H1 (cell line): ENCODE results near the gene CAMTA1. TPM values are rescaled to one million over a fixed set of nuclear protein-coding genes. Genes with fewer than 3 reads are reported as not detected.

Source experiments
- CTCF ChIA-PET: fragments of 300-600 bp; sonication (Branson Sonifier 250); formaldehyde crosslinking; loops from one replicate; lab custom pipeline; 2021; ENCODE audit not compliant: partially characterized antibody; lab: Charles Lee
- POLR2A ChIA-PET: fragments of 300-600 bp; sonication (Branson Sonifier 250); formaldehyde crosslinking; loops from one replicate; lab custom pipeline; 2021; ENCODE audit warnings: inconsistent platforms; ENCODE audit not compliant: partially characterized antibody; lab: Charles Lee
- DNase-seq, 2 experiments: peaks; one replicate each; pipeline versions ENCODE4 v3.0.0 to v3.0.0-alpha.2; 2010 to 2022; ENCODE audit warnings: low spot score in 2 of 2, low read depth in 1 of 2, mixed read lengths in 1 of 2
- FAIRE-seq: peaks from 2 replicates; lab custom pipeline; 2011; peaks lifted over from hg19 to GRCh38; lab: Jason Lieb, UNC
- H2AFZ ChIP-seq: 2 replicates; pipeline ENCODE4 v1.8.1; 2012; ENCODE audit warnings: low read length, inconsistent platforms
- H2AK5ac ChIP-seq: 2 replicates; pipeline ENCODE4 v1.6.1; 2013; ENCODE audit warnings: low read depth, low read length
- H2BK120ac ChIP-seq: replicated peaks from 2 replicates; pipeline ENCODE3; 2013; ENCODE audit warnings: low read depth, low read length, inconsistent platforms
- H2BK12ac ChIP-seq: 2 replicates; pipeline ENCODE4 v1.6.1; 2013; ENCODE audit warnings: low read depth, low read length
- H2BK15ac ChIP-seq: 2 replicates; pipeline ENCODE4 v1.6.1; 2013; ENCODE audit warnings: low read length
- H2BK20ac ChIP-seq: 2 replicates; pipeline ENCODE4 v1.6.1; 2013; ENCODE audit warnings: low read length
- H2BK5ac ChIP-seq: 2 replicates; pipeline ENCODE4 v1.6.1; 2013; ENCODE audit warnings: low read depth, low read length
- H3K14ac ChIP-seq: 2 replicates; pipeline ENCODE4 v1.6.1; 2013; ENCODE audit warnings: inconsistent platforms; ENCODE audit not compliant: insufficient read length
- H3K18ac ChIP-seq: 2 replicates; pipeline ENCODE4 v1.6.1; 2013; ENCODE audit warnings: low read length; ENCODE audit errors: extremely low read depth
- H3K23ac ChIP-seq: 2 replicates; pipeline ENCODE4 v1.6.1; 2013; ENCODE audit warnings: inconsistent platforms; ENCODE audit not compliant: insufficient read length
- H3K23me2 ChIP-seq: 2 replicates; pipeline ENCODE4 v1.6.1; 2013; ENCODE audit warnings: low read depth, low read length
- H3K27ac ChIP-seq: 2 replicates; pipeline ENCODE4 v1.6.1; 2011; ENCODE audit warnings: low read depth, low read length, inconsistent platforms
- H3K27me3 ChIP-seq, 4 experiments: replicated peaks in 1 of 4; 1 replicate in 1 of 4; 2 replicates in 3 of 4; pipeline versions ENCODE4 v1.6.1 to v1.8.1; 2011 to 2013; ENCODE audit warnings: low read length in 3 of 4, mild to moderate bottlenecking in 3 of 4, inconsistent platforms in 2 of 4, mixed read lengths in 2 of 4, moderate library complexity in 1 of 4; ENCODE audit not compliant: control insufficient read depth in 3 of 4, insufficient read depth in 3 of 4; ENCODE audit errors: extremely low read depth in 1 of 4
- H3K36me3 ChIP-seq, 4 experiments: 2 replicates each; pipeline versions ENCODE4 v1.6.1 to v1.8.1; 2011 to 2013; ENCODE audit warnings: mild to moderate bottlenecking in 4 of 4, low read length in 3 of 4, moderate library complexity in 2 of 4, control low read depth in 1 of 4, inconsistent platforms in 1 of 4; ENCODE audit not compliant: insufficient read depth in 4 of 4, control insufficient read depth in 2 of 4
- H3K4ac ChIP-seq: replicated peaks from 2 replicates; pipeline ENCODE3; 2013; ENCODE audit warnings: low read length, low read depth, mixed read lengths, inconsistent platforms; ENCODE audit not compliant: insufficient read length
- H3K4me1 ChIP-seq, 4 experiments: replicated peaks in 1 of 4; 1 replicate in 1 of 4; 2 replicates in 3 of 4; pipeline versions ENCODE4 v1.6.1 to v1.8.1; 2011 to 2013; ENCODE audit warnings: low read length in 3 of 4, inconsistent platforms in 2 of 4, mixed read lengths in 1 of 4; ENCODE audit not compliant: insufficient read depth in 4 of 4, control insufficient read depth in 3 of 4
- H3K4me2 ChIP-seq, 2 experiments: 2 replicates each; pipeline versions ENCODE4 v1.6.1 to v1.8.1; 2011 to 2013; ENCODE audit warnings: low read depth in 2 of 2, low read length in 2 of 2, control low read depth in 1 of 2, inconsistent platforms in 1 of 2, mild to moderate bottlenecking in 1 of 2; ENCODE audit not compliant: insufficient read depth in 1 of 2
- H3K4me3 ChIP-seq, 4 experiments: fragments of 200-600, 300-600 bp in 1 of 4; sonication (generic), shearing (Covaris generic), sonication (Bioruptor Twin) in 1 of 4; 2 replicates each; pipeline versions ENCODE4 v1.5.1 to v1.8.1; 2011 to 2016; ENCODE audit warnings: low read length in 4 of 4, low read depth in 3 of 4, control low read depth in 2 of 4, inconsistent platforms in 2 of 4, mild to moderate bottlenecking in 2 of 4, mixed read lengths in 1 of 4, moderate library complexity in 1 of 4; ENCODE audit not compliant: insufficient read depth in 2 of 4; ENCODE audit errors: extremely low read depth in 1 of 4
- H3K56ac ChIP-seq: replicated peaks from 2 replicates; pipeline ENCODE3; 2013; ENCODE audit warnings: low read depth, mild to moderate bottlenecking, mixed read lengths, low read length, inconsistent platforms; ENCODE audit not compliant: insufficient read length
- H3K79me1 ChIP-seq: 2 replicates; pipeline ENCODE4 v1.6.1; 2013; ENCODE audit warnings: low read depth, low read length, control low read depth
- H3K79me2 ChIP-seq, 2 experiments: 2 replicates each; pipeline versions ENCODE4 v1.6.1 to v1.8.1; 2012 to 2013; ENCODE audit warnings: low read length in 2 of 2, mild to moderate bottlenecking in 2 of 2, inconsistent platforms in 1 of 2; ENCODE audit not compliant: insufficient read depth in 2 of 2, control insufficient read depth in 1 of 2
- H3K9ac ChIP-seq, 4 experiments: replicated peaks in 1 of 4; 1 replicate in 1 of 4; 2 replicates in 3 of 4; pipeline versions ENCODE4 v1.6.1 to v1.8.1; 2011 to 2013; ENCODE audit warnings: low read depth in 3 of 4, low read length in 3 of 4, control low read depth in 2 of 4, mild to moderate bottlenecking in 2 of 4, moderate library complexity in 2 of 4, inconsistent platforms in 1 of 4; ENCODE audit errors: extremely low read depth in 1 of 4
- H3K9me3 ChIP-seq, 2 experiments: 2 replicates each; pipeline versions ENCODE4 v1.6.1 to v1.8.1; 2012 to 2013; ENCODE audit warnings: mild to moderate bottlenecking in 2 of 2, moderate library complexity in 2 of 2, control low read depth in 1 of 2, inconsistent platforms in 1 of 2, low read depth in 1 of 2, low read length in 1 of 2, mixed read lengths in 1 of 2; ENCODE audit not compliant: insufficient read depth in 2 of 2
- H4K20me1 ChIP-seq, 2 experiments: replicated peaks in 1 of 2; 2 replicates each; pipeline versions ENCODE3 to v1.8.1; 2011 to 2013; ENCODE audit warnings: inconsistent platforms in 2 of 2, low read length in 2 of 2, mild to moderate bottlenecking in 1 of 2; ENCODE audit not compliant: insufficient read depth in 2 of 2, control insufficient read depth in 1 of 2
- H4K5ac ChIP-seq: 2 replicates; pipeline ENCODE4 v1.6.1; 2013; ENCODE audit warnings: low read length, low read depth, mixed read lengths, inconsistent platforms; ENCODE audit not compliant: insufficient read length
- H4K8ac ChIP-seq: 2 replicates; pipeline ENCODE4 v1.8.0; 2013; ENCODE audit warnings: mild to moderate bottlenecking, moderate library complexity, low read length, inconsistent platforms; ENCODE audit not compliant: insufficient read depth; ENCODE audit errors: extremely low read depth
- H4K91ac ChIP-seq: replicated peaks from 2 replicates; pipeline ENCODE3; 2013; ENCODE audit warnings: low read length, mixed read lengths, inconsistent platforms; ENCODE audit not compliant: insufficient read length
- HDAC2 ChIP-seq, 2 experiments: fragments of 300-600 bp in 1 of 2; sonication (generic) in 1 of 2; IDR thresholded peaks; 2 replicates each; pipeline ENCODE4 v1.6.1; 2011 to 2012; ENCODE audit warnings: low read depth in 2 of 2, low read length in 2 of 2, mild to moderate bottlenecking in 2 of 2, moderate library complexity in 2 of 2, borderline replicate concordance in 1 of 2, inconsistent platforms in 1 of 2
- SAP30 ChIP-seq: fragments of 300-600 bp; sonication (generic); IDR thresholded peaks from 2 replicates; pipeline ENCODE4 v1.7.1; 2012; ENCODE audit warnings: low read length, moderate library complexity, mild to moderate bottlenecking, inconsistent platforms; ENCODE audit not compliant: insufficient read depth, insufficient replicate concordance
- SP4 ChIP-seq: IDR thresholded peaks from 2 replicates; pipeline ENCODE4 v1.6.1; 2012; ENCODE audit warnings: low read length, inconsistent platforms
- SRF ChIP-seq: IDR thresholded peaks from 2 replicates; pipeline ENCODE4 v1.6.1; 2011; ENCODE audit warnings: mild to moderate bottlenecking, low read depth, low read length, moderate library complexity
- TCF12 ChIP-seq: IDR thresholded peaks from 2 replicates; pipeline ENCODE4 v1.6.1; 2011; ENCODE audit warnings: low read depth, mild to moderate bottlenecking, low read length
- TEAD4 ChIP-seq: IDR thresholded peaks from 2 replicates; pipeline ENCODE4 v1.6.1; 2012; ENCODE audit warnings: low read depth, low read length, inconsistent platforms, mixed read lengths
- WGBS, 2 experiments: shearing (Covaris generic) in 1 of 2; methylation state at CpG; one replicate each; pipeline versions ENCODE4 v1.1.6 to v1.1.7; 2013 to 2015; ENCODE audit warnings: low lambda C conversion rate in 2 of 2, mixed read lengths in 2 of 2, inconsistent platforms in 1 of 2, low coverage in 1 of 2, missing lambda C conversion rate in 1 of 2; ENCODE audit not compliant: insufficient replicate concordance in 2 of 2, insufficient coverage in 1 of 2, insufficient read length in 1 of 2; ENCODE audit errors: extremely low coverage in 1 of 2, missing lambda C conversion rate in 1 of 2; 5-methylcytosine and 5-hydroxymethylcytosine counted together
- polyA plus RNA-seq, 7 experiments: library from polyadenylated mRNA; depleted of rRNA in 3 of 7; stranded (reverse) in 5 of 7; unstranded in 2 of 7; fragments of >200 nt in 5 of 7; fragments of 200-250 nt in 2 of 7; gene quantifications; 1 replicate in 5 of 7; 2 replicates in 1 of 7; 4 replicates in 1 of 7; pipeline versions ENCODE4 v1.2.1 to v1.2.3, GENCODE V29; 2011 to 2013; ENCODE audit warnings: missing spikeins in 2 of 7, mixed read lengths in 2 of 7
- total RNA-seq: library from RNA; stranded (reverse); fragmentation: NEBNext Ultra II Directional; extraction: Animal tissue kit (Norgen Biotek cat#: 25700); gene quantifications from 2 replicates; pipeline ENCODE4 v1.2.1, GENCODE V29; 2021

CAMTA1 gene
- total and polyA plus RNA-seq, 2 of the 8 experiments (the other 6 are each of a cell fraction or from before 2014, with no cell fraction given) = 65.0 to 119 TPM

- Histone ChIP-seq H3K36me3 (no peaks in the 10 kb centered on the region), H3K79me1 (no peaks in the 10 kb centered on the region), H4K91ac (no peak overlapping the region), H3K18ac (no peak overlapping the region; the same call in 1 of the 2 replicates), H3K4me2 (peak overlapping the region; percentile 29 to 57; a peak in 3 of 4 replicates), H4K5ac (no peak overlapping the region), H3K9ac (no peak overlapping the region), H3K9me3 (no peaks in the 10 kb centered on the region), H2BK15ac (no peak overlapping the region), H2AFZ (no peak overlapping the region), H3K14ac (no peak overlapping the region), H4K8ac (no peak overlapping the region), H2BK5ac (0 out of 2 replicates have a peak overlapping the region, but pooled peaks have one; percentile 72), H3K79me2 (no peaks in the 10 kb centered on the region), H4K20me1 (no peaks in the 10 kb centered on the region), H3K4me1 (peaks cover 17 to 25% (median 22%) of the 10 kb centered on the region in 4 experiments), H3K27ac (no peak overlapping the region), H2BK12ac (no peak overlapping the region), H3K56ac (no peak overlapping the region), H3K23me2 (no peaks in the 10 kb centered on the region), H3K4ac (no peak overlapping the region), H3K23ac (no peak overlapping the region), H2BK120ac (no peak overlapping the region), H2BK20ac (no peak overlapping the region), H3K27me3 (no peaks in the 10 kb centered on the region; a peak in 2 of 7 replicates), H2AK5ac (no peak overlapping the region), H3K4me3 (peak overlapping the region in 1 of 4 experiments; percentile 27; a peak in 3 of 8 replicates)
- TF ChIP-seq SAP30 (no peak), TEAD4 (0 out of 2 replicates have a peak, but pooled peaks have one; percentile 32), SRF (no peak), SP4 (no peak), TCF12 (0 out of 2 replicates have a peak, but pooled peaks have one; percentile 35), HDAC2 (IDR thresholded peaks at IDR 0.05; ENCODE audit: borderline replicate concordance in 1 of 2, low read depth in 2 of 2, low read length in 2 of 2) (0 out of 4 replicates have a peak, but pooled peaks of 1 of the 2 experiments have one; percentile 59)
- CTCF ChIA-PET = interaction anchor here (1.0 to 1.9 kb wide), 3 partner anchors 36 to 154 kb away, joined by 3 to 4 read pairs (median 3); no protein-coding TSS in a partner anchor
- POLR2A ChIA-PET = interaction anchor here (1.4 kb wide), 1 partner anchor 11 kb away, joined by 3 read pairs; no protein-coding TSS in a partner anchor
- DNase-seq (peak; percentile 33 to 60), FAIRE-seq (peak; percentile 68)
- 12% methylated on average over 4 of the region's 4 CpGs; no CpG with 5 or more reads in 1 of the 2 experiments for WGBS, 2 experiments
Observed at GRCh38 chr1:7298145-7298544, 512.9 kb downstream of the CAMTA1 start.
